Upper lobe of left lung (tissue), 6 donors: ENCODE results near the gene PLEKHG4B. TPM values are rescaled to one million over a fixed set of nuclear protein-coding genes. Genes with fewer than 3 reads are reported as not detected.

ENCODE experiments used
- ATAC-seq, 2 donors: fragments of 200-7000 bp; cut with Tn5 transposase; one replicate each; pipeline ENCODE4 v1.9.1; 2022; ENCODE audit warnings: mild to moderate bottlenecking in 2 of 2, moderate library complexity in 2 of 2; ENCODE audit not compliant: low FRiP score in 2 of 2
- DNase-seq, 2 donors: peaks; one replicate each; pipeline ENCODE4 v3.0.0-alpha.2; 2019 to 2020
- H3K27ac ChIP-seq, 4 donors: fragments of 200-600 bp; sonication (generic); one replicate each; pipeline ENCODE4 v1.5.1; 2016 to 2019
- H3K27me3 ChIP-seq, 4 donors: fragments of 200-600 bp; sonication (generic); one replicate each; pipeline ENCODE4 v1.5.1; 2017 to 2019
- H3K36me3 ChIP-seq, 4 donors: fragments of 200-600 bp; sonication (generic); one replicate each; pipeline ENCODE4 v1.5.1; 2016 to 2019
- H3K4me1 ChIP-seq, 4 donors: fragments of 200-600 bp; sonication (generic); one replicate each; pipeline ENCODE4 v1.5.1; 2018 to 2019
- H3K4me3 ChIP-seq, 4 donors: fragments of 200-600 bp; sonication (generic); one replicate each; pipeline ENCODE4 v1.5.1; 2017 to 2019; ENCODE audit warnings: mild to moderate bottlenecking in 2 of 4, moderate library complexity in 1 of 4
- H3K9me3 ChIP-seq, 4 donors: fragments of 200-600 bp; sonication (generic); one replicate each; pipeline ENCODE4 v1.5.1; 2018 to 2019
- EP300 ChIP-seq, 4 donors: sonication (generic); formaldehyde crosslinking; IDR thresholded peaks; one replicate each; pipeline ENCODE4 v1.5.1; 2017; ENCODE audit warnings: antibody characterized with exemption in 4 of 4, control low read depth in 2 of 4
- POLR2A ChIP-seq, 4 donors: fragments of 450-650 bp; IDR thresholded peaks; one replicate each; pipeline ENCODE4 v1.5.1; 2016 to 2017; ENCODE audit warnings: antibody characterized with exemption in 4 of 4, mild to moderate bottlenecking in 2 of 4
- POLR2AphosphoS5 ChIP-seq, 2 donors: sonication (generic); formaldehyde crosslinking; IDR thresholded peaks; one replicate each; pipeline ENCODE4 v1.5.1; 2017; ENCODE audit warnings: antibody characterized with exemption in 2 of 2
- WGBS, 2 donors: methylation state at CpG; one replicate each; pipeline ENCODE4 v1.1.5; 2017 to 2018; 5-methylcytosine and 5-hydroxymethylcytosine counted together
- total RNA-seq, 6 donors: library from RNA; depleted of rRNA in 4 of 6; stranded (reverse); fragments of >200 nt in 4 of 6; gene quantifications; one replicate each; pipeline versions ENCODE4 v1.1.0 to v1.2.1, GENCODE V29; 2016 to 2021
- TF ChIP-seq, protein P1 (sequence below), 6 experiments: fragments of 450-650 bp in 4 of 6; fragments of 200-600 bp in 2 of 6; sonication (generic) in 2 of 6; IDR thresholded peaks; one replicate each; pipeline ENCODE4 v1.5.1; 2016 to 2019; ENCODE audit warnings: antibody characterized with exemption in 6 of 6
- donor health status: DM: no; HTN: no; CAD: no; lungs with moderate emphysema.
- donor health status: DM: no; HTN: yes; CAD: no; lungs with severe emphysema.

Gene PLEKHG4B
- total RNA-seq, 6 donors from 2014 or later: 0.40 to 5.9 (median 2.9) TPM

DNA sequence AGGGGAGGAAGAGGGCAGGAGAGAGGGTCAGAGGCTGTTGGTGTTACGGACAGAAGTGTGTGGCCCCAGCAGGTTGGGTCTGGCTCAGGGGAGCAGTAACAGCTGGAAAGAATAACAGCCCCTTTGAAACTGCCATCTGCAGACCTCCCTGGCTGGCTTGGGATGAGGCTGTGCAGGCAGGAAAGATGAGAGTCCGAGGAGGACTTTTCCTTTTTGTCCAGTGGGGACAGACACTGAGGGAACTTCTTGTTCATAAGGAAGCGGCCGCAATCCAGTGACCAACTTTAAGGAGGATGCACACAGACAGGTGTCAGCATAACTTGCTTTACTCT is 14.8 kb upstream of the PLEKHG4B start:
- H3K4me1 ChIP-seq: peaks cover 0 to 5% (median 0%) of the 10 kb centered on the region in 4 donors
- TF ChIP-seq POLR2AphosphoS5 (IDR thresholded peaks at IDR 0.05) (no peak), POLR2A (IDR thresholded peaks at IDR 0.05) (no peak), EP300 (IDR thresholded peaks at IDR 0.05) (no peak)
- TF ChIP-seq, protein P1, sequence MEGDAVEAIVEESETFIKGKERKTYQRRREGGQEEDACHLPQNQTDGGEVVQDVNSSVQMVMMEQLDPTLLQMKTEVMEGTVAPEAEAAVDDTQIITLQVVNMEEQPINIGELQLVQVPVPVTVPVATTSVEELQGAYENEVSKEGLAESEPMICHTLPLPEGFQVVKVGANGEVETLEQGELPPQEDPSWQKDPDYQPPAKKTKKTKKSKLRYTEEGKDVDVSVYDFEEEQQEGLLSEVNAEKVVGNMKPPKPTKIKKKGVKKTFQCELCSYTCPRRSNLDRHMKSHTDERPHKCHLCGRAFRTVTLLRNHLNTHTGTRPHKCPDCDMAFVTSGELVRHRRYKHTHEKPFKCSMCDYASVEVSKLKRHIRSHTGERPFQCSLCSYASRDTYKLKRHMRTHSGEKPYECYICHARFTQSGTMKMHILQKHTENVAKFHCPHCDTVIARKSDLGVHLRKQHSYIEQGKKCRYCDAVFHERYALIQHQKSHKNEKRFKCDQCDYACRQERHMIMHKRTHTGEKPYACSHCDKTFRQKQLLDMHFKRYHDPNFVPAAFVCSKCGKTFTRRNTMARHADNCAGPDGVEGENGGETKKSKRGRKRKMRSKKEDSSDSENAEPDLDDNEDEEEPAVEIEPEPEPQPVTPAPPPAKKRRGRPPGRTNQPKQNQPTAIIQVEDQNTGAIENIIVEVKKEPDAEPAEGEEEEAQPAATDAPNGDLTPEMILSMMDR (IDR thresholded peaks at IDR 0.05): no peak
- DNase-seq (no peak), ATAC-seq (no peak)
- no peaks in the 10 kb centered on the region for H3K27me3 ChIP-seq
- H3K4me3 ChIP-seq: no peak overlapping the region
- H3K36me3 ChIP-seq: no peaks in the 10 kb centered on the region
- 77% methylated on average over 4 of the region's 4 CpGs for WGBS, 2 donors
- no peaks in the 10 kb centered on the region for H3K9me3 ChIP-seq
- H3K27ac ChIP-seq: no peak overlapping the region

- Histone ChIP-seq H3K36me3 (no peaks in the 10 kb centered on the region), H3K9me3 (no peaks in the 10 kb centered on the region), H3K27ac (no peak overlapping the region), H3K4me3 (no peak overlapping the region), H3K27me3 (no peaks in the 10 kb centered on the region), H3K4me1 (peaks cover 0 to 7% (median 0%) of the 10 kb centered on the region in 4 donors)
- no peak for ATAC-seq
- 83 to 88% methylated on average over 10 of the region's 10 CpGs for WGBS, 2 donors
- DNase-seq: no peak
- no peak for TF ChIP-seq POLR2A (IDR thresholded peaks at IDR 0.05)
- TF ChIP-seq, protein P1 (IDR thresholded peaks at IDR 0.05): no peak
- no peak for TF ChIP-seq EP300 (IDR thresholded peaks at IDR 0.05)
- TF ChIP-seq POLR2AphosphoS5 (IDR thresholded peaks at IDR 0.05): no peak
These were observed 14.4 kb upstream of the PLEKHG4B start for GRCh38 chr5:77546-77945.

DNA sequence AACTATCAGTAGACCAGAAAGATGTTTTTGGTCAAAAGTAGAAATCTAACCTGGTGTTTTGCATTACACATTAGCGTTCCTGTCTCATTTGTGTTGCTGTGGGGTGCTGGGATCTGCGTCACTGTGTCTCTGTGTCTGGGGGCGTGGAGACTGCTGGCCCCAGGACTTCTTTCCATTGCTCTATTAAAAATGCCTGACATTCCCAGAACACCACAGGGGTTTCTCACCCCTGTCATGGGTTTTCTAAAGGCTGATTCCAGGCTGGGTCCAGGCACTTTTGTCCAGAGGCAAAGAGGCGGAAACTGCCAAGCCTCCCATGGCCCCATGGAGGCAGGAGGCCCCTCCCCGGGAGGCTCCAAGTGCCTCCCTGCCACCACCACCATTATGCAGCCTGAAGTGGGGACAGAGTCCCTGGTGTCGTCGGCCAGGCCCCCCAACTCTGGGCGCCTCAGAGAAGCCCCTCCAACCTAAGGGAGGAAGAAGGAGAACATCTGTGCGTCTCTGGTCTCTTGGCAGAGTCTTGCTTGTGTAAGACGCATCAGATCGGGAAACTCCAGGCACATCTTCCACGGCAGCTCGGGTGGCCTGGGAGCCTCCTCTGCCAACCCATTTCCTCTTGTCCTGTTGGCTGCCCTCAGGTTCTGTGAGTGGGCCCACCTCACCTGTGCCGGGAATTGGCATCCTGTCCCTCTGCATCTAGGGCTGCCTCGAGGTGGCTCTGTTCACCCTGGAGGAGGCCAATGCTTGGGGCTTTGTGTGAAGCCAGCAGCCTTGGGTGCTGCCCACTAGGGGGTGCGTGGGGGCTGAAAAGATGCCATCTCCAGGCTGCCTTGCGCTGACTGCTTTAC is 13.8 kb upstream of the PLEKHG4B start:
- no peaks in the 10 kb centered on the region for H3K27me3 ChIP-seq
- no peaks in the 10 kb centered on the region for H3K9me3 ChIP-seq
- H3K36me3 ChIP-seq: no peaks in the 10 kb centered on the region
- no peak for ATAC-seq
- H3K4me3 ChIP-seq: no peak overlapping the region
- 73 to 78% methylated on average over 7 to 17 of the region's 17 CpGs for WGBS, 2 donors
- no peak overlapping the region for H3K27ac ChIP-seq
- H3K4me1 ChIP-seq: peaks cover 0 to 7% (median 0%) of the 10 kb centered on the region in 4 donors
- DNase-seq: no peak
- TF ChIP-seq, protein P1 (IDR thresholded peaks at IDR 0.05): peak in 2 of 6 experiments; percentile 41 to 53
- TF ChIP-seq POLR2A (IDR thresholded peaks at IDR 0.05): no peak

GRCh38 chr5:78805-79149 is 13.2 kb upstream of the PLEKHG4B start:
- TF ChIP-seq POLR2AphosphoS5 (IDR thresholded peaks at IDR 0.05): no peak
- Histone ChIP-seq H3K27ac (no peak overlapping the region), H3K36me3 (no peaks in the 10 kb centered on the region), H3K9me3 (no peaks in the 10 kb centered on the region), H3K27me3 (no peaks in the 10 kb centered on the region), H3K4me3 (no peak overlapping the region), H3K4me1 (peaks cover 0 to 7% (median 0%) of the 10 kb centered on the region in 4 donors)
- DNase-seq (no peak), ATAC-seq (no peak)
- WGBS, 2 donors: 64 to 67% methylated on average over 2 of the region's 2 CpGs

DNA sequence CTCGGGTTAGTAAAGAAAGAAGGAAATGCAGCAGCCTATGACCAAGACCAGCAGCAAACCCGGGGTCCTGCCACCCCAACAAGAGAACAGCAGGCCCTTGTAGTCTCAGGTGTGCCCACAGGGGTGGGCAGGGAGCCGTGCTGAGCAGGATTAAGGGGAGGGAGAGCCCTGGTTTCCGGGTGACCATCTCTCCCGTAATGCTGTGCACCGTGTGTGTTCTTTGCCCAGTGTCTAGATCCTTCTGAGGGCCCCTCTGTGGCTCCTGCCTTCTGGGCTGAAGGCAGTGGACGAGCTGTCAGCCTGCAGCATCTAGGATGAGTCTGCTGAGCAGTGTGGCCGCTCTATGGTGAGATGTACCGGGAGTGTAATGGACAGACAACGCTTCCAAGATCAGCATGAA is 12.7 kb upstream of the PLEKHG4B start:
- 79 to 85% methylated on average over 9 to 10 of the region's 10 CpGs for WGBS, 2 donors

More for the DNA sequence above, 12.7 kb upstream of the PLEKHG4B start:
- H3K4me1 ChIP-seq: peaks cover 0 to 7% (median 0%) of the 10 kb centered on the region in 4 donors
- no peaks in the 10 kb centered on the region for H3K9me3 ChIP-seq
- no peak for DNase-seq
- no peaks in the 10 kb centered on the region for H3K36me3 ChIP-seq
- no peak for TF ChIP-seq POLR2A (IDR thresholded peaks at IDR 0.05)
- TF ChIP-seq EP300 (IDR thresholded peaks at IDR 0.05): no peak
- TF ChIP-seq, protein P1 (IDR thresholded peaks at IDR 0.05): no peak
- no peak for TF ChIP-seq POLR2AphosphoS5 (IDR thresholded peaks at IDR 0.05)
- H3K27me3 ChIP-seq: no peaks in the 10 kb centered on the region
- no peak overlapping the region for H3K4me3 ChIP-seq
- no peak for ATAC-seq
- no peak overlapping the region for H3K27ac ChIP-seq
